Mucosa of descending colon (tissue), 3 donors: ENCODE data around the gene MAP3K2. TPM values are rescaled to one million over a fixed set of nuclear protein-coding genes. Genes with fewer than 3 reads are reported as not detected.

Experiments
- ATAC-seq: fragments of 200-7000 bp; cut with Tn5 transposase; one replicate; pipeline ENCODE4 v1.9.1; 2020; ENCODE audit warnings: mild to moderate bottlenecking, moderate library complexity
- DNase-seq, 3 donors: peaks; one replicate each; pipeline ENCODE4 v3.0.0-alpha.2; 2020
- H3K36me3 ChIP-seq: fragments of 200-600 bp; one replicate; pipeline ENCODE4 v1.8.0; 2021; ENCODE audit warnings: low read depth, mild to moderate bottlenecking
- H3K4me1 ChIP-seq: fragments of 200-600 bp; one replicate; pipeline ENCODE4 v1.8.0; 2021; ENCODE audit warnings: low read depth, mild to moderate bottlenecking
- H3K4me3 ChIP-seq: fragments of 200-600 bp; one replicate; pipeline ENCODE4 v1.8.0; 2021; ENCODE audit warnings: mild to moderate bottlenecking
- H3K9me3 ChIP-seq: fragments of 200-600 bp; one replicate; pipeline ENCODE4 v1.8.0; 2021; ENCODE audit warnings: mild to moderate bottlenecking
- intact Hi-C, 2 donors: fragments of 100-400 bp; cut with DNase I in 1 of 2; cut with micrococcal nuclease in 1 of 2; formaldehyde crosslinking; loops; one replicate each; pipeline versions ENCODE4 v1.11.0 to v1.11.1; 2022; cut with DNase I, micrococcal nuclease
- total RNA-seq, 3 donors: library from RNA; stranded (reverse); fragmentation: NEBNext Ultra II Directional in 2 of 3; extraction: Animal tissue kit (Norgen Biotek cat#: 25700) in 2 of 3; gene quantifications; one replicate each; pipeline versions ENCODE4 v1.2.1 to v1.2.4, GENCODE V29; 2021 to 2023
- TF ChIP-seq, protein P1 (sequence below): fragments of 200-600 bp; IDR thresholded peaks from one replicate; pipeline ENCODE4 v1.8.0; 2022; ENCODE audit warnings: antibody characterized with exemption, mild to moderate bottlenecking
- donor health status: DM: no; HTN: no; CAD: no; lungs with moderate emphysema.
- donor health status: DM: no; HTN: no; CAD: no.
- donor health status: DM: no; HTN: yes; CAD: no.

Gene MAP3K2
- total RNA-seq, 3 donors from 2014 or later: 71.8 to 80.6 (median 77.1) TPM

DNA sequence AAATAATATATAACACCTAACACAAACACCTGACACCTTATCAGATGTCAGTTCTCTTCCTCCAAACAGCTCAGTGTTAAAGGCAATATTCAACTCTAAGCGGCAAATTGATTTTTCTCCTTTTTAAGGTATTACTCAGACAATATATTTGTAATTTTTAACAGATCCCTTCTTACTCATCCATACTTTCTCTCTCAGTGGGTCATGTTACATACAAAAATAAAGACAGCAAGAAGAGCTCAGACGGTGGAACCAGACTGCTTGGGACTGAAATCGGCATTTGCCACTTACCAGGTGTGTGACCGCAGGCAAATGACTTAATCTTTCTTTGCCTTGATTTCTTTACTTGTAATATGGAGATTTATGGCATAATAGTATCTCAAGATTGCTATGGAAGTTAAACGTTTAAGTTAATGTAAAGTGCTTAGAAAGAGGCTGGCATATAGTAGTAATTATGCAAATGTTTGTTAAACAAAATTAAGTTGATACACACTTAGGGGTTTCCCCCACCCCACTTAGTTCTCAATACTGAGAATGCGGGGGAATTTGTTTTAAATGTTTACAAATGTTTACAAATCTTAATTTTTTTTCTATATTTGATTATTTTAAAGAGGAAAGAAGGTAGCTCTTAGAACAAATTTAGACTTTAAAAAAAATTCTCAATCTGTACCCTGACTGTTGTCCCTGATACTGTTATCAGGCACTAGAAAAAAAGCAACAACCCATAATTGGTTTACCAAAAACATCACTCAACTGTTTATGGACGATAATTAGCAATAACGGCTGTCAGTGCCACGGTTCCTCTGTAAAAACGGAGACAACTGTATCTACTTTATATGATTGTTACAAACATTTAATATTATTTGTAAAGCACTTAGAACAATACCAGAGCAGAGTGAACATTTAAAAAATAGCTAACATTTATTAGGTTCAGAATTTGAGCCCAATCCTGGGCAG lies 25.6 kb downstream of the MAP3K2 start:
- intact Hi-C loops: no loop called here
- Histone ChIP-seq H3K4me3 (no peak overlapping the region), H3K36me3 (no peaks in the 10 kb centered on the region), H3K9me3 (no peaks in the 10 kb centered on the region), H3K4me1 (peaks cover 17% of the 10 kb centered on the region)
- no peak for DNase-seq
- TF ChIP-seq, protein P1, sequence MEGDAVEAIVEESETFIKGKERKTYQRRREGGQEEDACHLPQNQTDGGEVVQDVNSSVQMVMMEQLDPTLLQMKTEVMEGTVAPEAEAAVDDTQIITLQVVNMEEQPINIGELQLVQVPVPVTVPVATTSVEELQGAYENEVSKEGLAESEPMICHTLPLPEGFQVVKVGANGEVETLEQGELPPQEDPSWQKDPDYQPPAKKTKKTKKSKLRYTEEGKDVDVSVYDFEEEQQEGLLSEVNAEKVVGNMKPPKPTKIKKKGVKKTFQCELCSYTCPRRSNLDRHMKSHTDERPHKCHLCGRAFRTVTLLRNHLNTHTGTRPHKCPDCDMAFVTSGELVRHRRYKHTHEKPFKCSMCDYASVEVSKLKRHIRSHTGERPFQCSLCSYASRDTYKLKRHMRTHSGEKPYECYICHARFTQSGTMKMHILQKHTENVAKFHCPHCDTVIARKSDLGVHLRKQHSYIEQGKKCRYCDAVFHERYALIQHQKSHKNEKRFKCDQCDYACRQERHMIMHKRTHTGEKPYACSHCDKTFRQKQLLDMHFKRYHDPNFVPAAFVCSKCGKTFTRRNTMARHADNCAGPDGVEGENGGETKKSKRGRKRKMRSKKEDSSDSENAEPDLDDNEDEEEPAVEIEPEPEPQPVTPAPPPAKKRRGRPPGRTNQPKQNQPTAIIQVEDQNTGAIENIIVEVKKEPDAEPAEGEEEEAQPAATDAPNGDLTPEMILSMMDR: no peak
- ATAC-seq: no peak

DNA sequence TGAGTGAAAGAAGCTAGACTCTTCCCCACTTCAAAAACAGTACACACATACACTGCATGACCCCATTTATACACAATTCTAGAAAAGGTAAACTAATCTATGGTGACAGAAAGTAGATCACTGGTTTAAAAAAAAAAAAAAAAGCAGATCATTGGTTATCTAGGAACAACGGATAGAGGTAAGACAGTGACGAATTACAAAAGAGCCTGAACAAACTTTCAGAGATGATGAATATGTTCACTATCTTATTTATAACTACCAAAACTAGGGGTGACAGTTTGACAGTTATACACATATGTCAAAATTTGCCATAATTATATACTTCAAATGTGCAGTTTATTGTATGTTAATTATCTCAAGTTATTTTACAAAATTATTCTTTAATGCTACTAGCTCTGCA lies 27.5 kb downstream of the MAP3K2 start:
- TF ChIP-seq, protein P1: no peak
- ATAC-seq: no peak
- Histone ChIP-seq H3K36me3 (no peaks in the 10 kb centered on the region), H3K4me1 (peaks cover 17% of the 10 kb centered on the region), H3K4me3 (no peak overlapping the region), H3K9me3 (no peaks in the 10 kb centered on the region)
- DNase-seq: no peak
- intact Hi-C loops: no loop called here

DNA sequence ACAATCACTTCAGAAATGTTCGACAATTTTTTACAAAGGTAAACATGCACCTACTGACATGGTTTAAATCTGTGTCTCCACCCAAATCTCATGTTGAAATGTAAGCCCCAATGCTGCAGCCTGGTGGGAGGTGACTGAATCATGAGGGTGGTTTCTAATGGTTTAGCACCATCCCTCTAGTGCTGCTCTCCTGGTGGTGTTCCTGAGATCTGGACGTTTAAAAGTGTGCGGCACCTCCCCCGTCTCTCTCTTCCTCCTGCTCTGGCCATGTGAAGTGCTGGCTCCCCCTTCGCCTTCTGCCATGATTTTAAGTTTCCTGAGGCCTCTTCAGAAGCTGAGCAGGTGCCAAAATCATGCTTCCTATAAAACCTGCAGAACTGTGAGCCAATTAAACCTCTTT lies 28.3 kb downstream of the MAP3K2 start:
- Histone ChIP-seq H3K36me3 (no peaks in the 10 kb centered on the region), H3K4me3 (no peak overlapping the region), H3K4me1 (peaks cover 18% of the 10 kb centered on the region), H3K9me3 (no peaks in the 10 kb centered on the region)
- intact Hi-C loops: no loop called here
- TF ChIP-seq, protein P1: no peak
- ATAC-seq (no peak), DNase-seq (no peak)

DNA sequence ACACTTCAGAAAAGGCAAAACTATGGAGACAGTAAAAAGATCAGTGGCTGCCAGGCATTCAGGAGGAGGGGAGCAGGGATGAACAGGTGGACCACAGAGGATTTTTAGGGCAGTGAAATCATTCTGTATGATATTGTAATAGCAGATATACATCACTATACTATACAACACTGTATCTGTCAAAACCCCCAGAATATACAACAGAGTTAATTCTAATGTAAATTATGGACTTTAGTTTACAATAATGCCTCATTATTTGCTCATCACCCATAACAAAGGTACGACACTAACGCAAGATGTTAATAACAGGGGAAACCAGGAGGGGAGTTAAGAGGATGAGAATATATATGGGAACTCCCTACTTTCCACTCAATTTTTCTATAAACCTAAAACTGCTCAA lies 28.8 kb downstream of the MAP3K2 start:
- intact Hi-C loops: no loop called here
- ATAC-seq: no peak
- TF ChIP-seq, protein P1: no peak
- no peaks in the 10 kb centered on the region for H3K36me3 ChIP-seq
- peaks cover 21% of the 10 kb centered on the region for H3K4me1 ChIP-seq
- H3K9me3 ChIP-seq: no peaks in the 10 kb centered on the region
- H3K4me3 ChIP-seq: no peak overlapping the region
- no peak for DNase-seq

DNA sequence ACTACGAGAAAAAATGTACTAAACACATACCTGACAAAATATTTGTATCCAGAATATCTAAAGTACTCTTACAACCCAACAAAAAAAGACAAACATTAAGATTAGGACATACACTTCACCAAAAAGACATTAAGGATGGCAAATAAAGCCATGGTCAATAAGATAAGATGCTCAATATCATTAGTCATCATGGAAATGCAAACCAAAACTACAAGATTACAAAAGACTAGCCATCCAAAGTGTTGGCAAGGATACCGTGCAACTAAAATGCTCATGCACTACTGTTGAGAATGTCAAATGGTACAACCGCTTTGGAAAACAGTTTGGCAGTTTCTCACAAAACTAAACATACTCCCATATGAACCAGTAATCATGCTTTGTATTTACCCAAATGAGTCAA lies 29.7 kb downstream of the MAP3K2 start:
- ATAC-seq: no peak
- Histone ChIP-seq H3K4me1 (peaks cover 21% of the 10 kb centered on the region), H3K4me3 (no peak overlapping the region), H3K9me3 (no peaks in the 10 kb centered on the region), H3K36me3 (no peaks in the 10 kb centered on the region)
- intact Hi-C loops: no loop called here
- TF ChIP-seq, protein P1: no peak
- DNase-seq: no peak
